K562 (cell line): Measurements from ENCODE around the gene ME3. TPM values are rescaled to one million over a fixed set of nuclear protein-coding genes. Genes with fewer than 3 reads are reported as not detected.

Source experiments
- ARID2 ChIP-seq: fragments of 450-650 bp; IDR thresholded peaks from 2 replicates; pipeline ENCODE4 v1.6.1; 2017; ENCODE audit warnings: antibody characterized with exemption, mild to moderate bottlenecking
- EWSR1 ChIP-seq: fragments of 450-650 bp; IDR thresholded peaks from 2 replicates; pipeline ENCODE4 v1.6.1; 2018; ENCODE audit warnings: borderline replicate concordance, mild to moderate bottlenecking, low read depth, moderate library complexity; ENCODE audit not compliant: partially characterized antibody
- ILF3 ChIP-seq: fragments of 450-650 bp; IDR thresholded peaks from 2 replicates; pipeline ENCODE4 v1.6.1; 2018; ENCODE audit warnings: antibody characterized with exemption, mild to moderate bottlenecking, moderate library complexity, borderline replicate concordance
- MYC ChIP-seq, 2 experiments: fragments of 250-450 bp in 1 of 2; sonication (Bioruptor Pico) in 1 of 2; IDR thresholded peaks; 2 replicates each; pipeline versions ENCODE4 v1.5.1 to v1.6.1; 2012 to 2021; ENCODE audit warnings: low read depth in 2 of 2, borderline replicate concordance in 1 of 2, improper control_type of control experiment in 1 of 2, low read length in 1 of 2, mild to moderate bottlenecking in 1 of 2, moderate library complexity in 1 of 2
- RBM17 ChIP-seq: fragments of 200-400 bp; formaldehyde crosslinking; IDR thresholded peaks from 2 replicates; pipeline ENCODE4 v1.6.1; 2017; ENCODE audit warnings: low read depth, mild to moderate bottlenecking, low read length, borderline replicate concordance
- RERE ChIP-seq: sonication (generic); formaldehyde crosslinking; IDR thresholded peaks from 2 replicates; pipeline ENCODE4 v1.8.0; 2023; ENCODE audit warnings: missing genetic modification reagents, mild to moderate bottlenecking, borderline replicate concordance
- XRCC4 ChIP-seq: IDR thresholded peaks from one replicate; pipeline ENCODE4 v1.6.1; 2011; ENCODE audit not compliant: insufficient read depth, insufficient read length; ENCODE audit errors: extremely low read depth
- polyA plus RNA-seq, 8 experiments: library from polyadenylated mRNA; depleted of rRNA in 4 of 8; stranded (reverse) in 5 of 8; unstranded in 3 of 8; fragments of >200 nt; fragmentation: Nextera tagmentation in 2 of 8; fragmentation: Illumina TruSeq in 1 of 8; extraction: Ambion mirVana in 2 of 8; extraction: Trizol in 1 of 8; gene quantifications; 2 replicates each; pipeline versions ENCODE4 v1.2.1 to v1.2.3, GENCODE V29; 2011 to 2014; ENCODE audit warnings: inconsistent platforms in 1 of 8, missing spikeins in 1 of 8
- total RNA-seq, 7 experiments: library from RNA; depleted of rRNA in 6 of 7; stranded (reverse); fragments of >200 nt in 6 of 7; fragmentation: Illumina TruSeq in 2 of 7; extraction: Trizol in 2 of 7; gene quantifications; 2 replicates each; pipeline versions ENCODE4 v1.2.1 to v1.2.3, GENCODE V29; 2011 to 2021; ENCODE audit warnings: low replicate concordance in 1 of 7

The ME3 gene
- total and polyA plus RNA-seq, 9 of the 15 experiments (the other 6 are each of a cell fraction or from before 2014, with no cell fraction given) = not detected

GRCh38 chr11:86625981-86626380 lies 46.4 kb downstream of the ME3 start (continued):
- TF ChIP-seq XRCC4 = no peak
- TF ChIP-seq ILF3 = no peak
- TF ChIP-seq RBM17 = no peak
- no peak for TF ChIP-seq EWSR1
- no peak for TF ChIP-seq MYC (IDR thresholded peaks at IDR 0.05; ENCODE audit: low read depth, low read length)
- no peak for TF ChIP-seq MYC (CRISPR knock-in tag; IDR thresholded peaks at IDR 0.05; ENCODE audit: borderline replicate concordance, low read depth)
- TF ChIP-seq ARID2 = no peak
- TF ChIP-seq RERE (CRISPR knock-in tag) = no peak
